A673 (cell line): Measurements from ENCODE around the gene MYL2. TPM values are rescaled to one million over a fixed set of nuclear protein-coding genes. Genes with fewer than 3 reads are reported as not detected.
A peak's percentile ranks its signal among the peaks of the same experiment; 100 is the strongest.

Experiments used
- BruUV-seq: library from RNA; stranded (reverse); fragments of 400-500 nt; replicated peaks from 2 replicates; lab custom pipeline; 2021; lab: Mats Ljungman, UMichigan
- CTCF ChIA-PET: fragments of 300-600 bp; sonication (Branson Sonifier 250); formaldehyde crosslinking; loops from one replicate; lab custom pipeline; 2022; ENCODE audit warnings: antibody characterized with exemption; lab: Charles Lee
- POLR2A ChIA-PET: fragments of 300-600 bp; sonication (Branson Sonifier 250); formaldehyde crosslinking; loops from one replicate; lab custom pipeline; 2022; ENCODE audit warnings: antibody characterized with exemption; ENCODE audit not compliant: low non-redundant PET; lab: Charles Lee
- DNase-seq: peaks from one replicate; pipeline ENCODE4 v3.0.0-alpha.2; 2015; ENCODE audit warnings: low spot score
- H3K27ac ChIP-seq: fragments of 200-600 bp; sonication (generic); 2 replicates; pipeline ENCODE4 v1.5.1; 2016; ENCODE audit warnings: mixed run types, low read depth, mild to moderate bottlenecking, mixed read lengths, antibody characterized with exemption, low read length; ENCODE audit not compliant: poor library complexity, severe bottlenecking
- H3K27me3 ChIP-seq: fragments of 200-600 bp; sonication (generic); replicated peaks from 2 replicates; pipeline ENCODE4 v1.6.1; 2017; ENCODE audit warnings: mixed run types, low read depth, mild to moderate bottlenecking, mixed read lengths, antibody characterized with exemption, low read length; ENCODE audit not compliant: insufficient read depth, poor library complexity
- H3K36me3 ChIP-seq: fragments of 200-600 bp; sonication (generic); 2 replicates; pipeline ENCODE4 v1.6.1; 2016; ENCODE audit warnings: mixed run types, mild to moderate bottlenecking, mixed read lengths, antibody characterized with exemption, low read length; ENCODE audit not compliant: insufficient read depth, poor library complexity, severe bottlenecking
- H3K4me1 ChIP-seq: fragments of 200-600 bp; sonication (generic); 2 replicates; pipeline ENCODE4 v1.6.1; 2017; ENCODE audit warnings: mixed run types, mild to moderate bottlenecking, mixed read lengths, antibody characterized with exemption, low read length; ENCODE audit not compliant: insufficient read depth, poor library complexity, severe bottlenecking
- H3K4me3 ChIP-seq: fragments of 200-600 bp; sonication (generic); 2 replicates; pipeline ENCODE4 v1.5.1; 2016; ENCODE audit warnings: low read depth, mixed run types, mild to moderate bottlenecking, mixed read lengths, low read length; ENCODE audit not compliant: poor library complexity, severe bottlenecking
- H3K9me3 ChIP-seq: fragments of 200-600 bp; sonication (generic); 2 replicates; pipeline ENCODE4 v1.6.1; 2016; ENCODE audit warnings: mixed run types, low read depth, mild to moderate bottlenecking, mixed read lengths, antibody characterized with exemption, low read length; ENCODE audit not compliant: poor library complexity, severe bottlenecking
- EZH2 ChIP-seq: fragments of 200-600 bp; sonication (generic); IDR thresholded peaks from 2 replicates; pipeline ENCODE4 v1.6.1; 2017; ENCODE audit warnings: borderline replicate concordance, low read depth, mild to moderate bottlenecking, mixed read lengths, antibody characterized with exemption, low read length; ENCODE audit not compliant: poor library complexity, severe bottlenecking
- intact Hi-C: fragments of 100-400 bp; cut with micrococcal nuclease; formaldehyde crosslinking; loops from one replicate; pipeline ENCODE4 v1.10.0; 2022; ENCODE audit not compliant: unreplicated experiment
- total RNA-seq: library from RNA; stranded (reverse); gene quantifications from 2 replicates; pipeline ENCODE4 v1.2.3, GENCODE V29; 2021
- TF ChIP-seq, protein P1 (sequence below): fragments of 300-800, 200-600 bp; sonication (generic); conservative IDR thresholded peaks from 2 replicates; pipeline ENCODE4 v1.5.1; 2017; ENCODE audit warnings: low read depth, mild to moderate bottlenecking, antibody characterized with exemption, low read length, moderate library complexity, mixed read lengths

The MYL2 gene
- total RNA-seq, 1 experiment from 2014 or later: not detected

GRCh38 chr12:110893956-110894355 lies 26.4 kb downstream of the MYL2 start:
- Histone ChIP-seq H3K36me3 (no peaks in the 10 kb centered on the region), H3K9me3 (no peaks in the 10 kb centered on the region), H3K4me1 (no peaks in the 10 kb centered on the region), H3K27me3 (no peaks in the 10 kb centered on the region), H3K4me3 (no peak overlapping the region), H3K27ac (no peak overlapping the region)
- intact Hi-C loops: loop anchor here (1.0 to 2.0 kb wide), 2 partner anchors 405 to 419 kb away; no protein-coding TSS in a partner anchor
- no peak for DNase-seq
- TF ChIP-seq, protein P1, sequence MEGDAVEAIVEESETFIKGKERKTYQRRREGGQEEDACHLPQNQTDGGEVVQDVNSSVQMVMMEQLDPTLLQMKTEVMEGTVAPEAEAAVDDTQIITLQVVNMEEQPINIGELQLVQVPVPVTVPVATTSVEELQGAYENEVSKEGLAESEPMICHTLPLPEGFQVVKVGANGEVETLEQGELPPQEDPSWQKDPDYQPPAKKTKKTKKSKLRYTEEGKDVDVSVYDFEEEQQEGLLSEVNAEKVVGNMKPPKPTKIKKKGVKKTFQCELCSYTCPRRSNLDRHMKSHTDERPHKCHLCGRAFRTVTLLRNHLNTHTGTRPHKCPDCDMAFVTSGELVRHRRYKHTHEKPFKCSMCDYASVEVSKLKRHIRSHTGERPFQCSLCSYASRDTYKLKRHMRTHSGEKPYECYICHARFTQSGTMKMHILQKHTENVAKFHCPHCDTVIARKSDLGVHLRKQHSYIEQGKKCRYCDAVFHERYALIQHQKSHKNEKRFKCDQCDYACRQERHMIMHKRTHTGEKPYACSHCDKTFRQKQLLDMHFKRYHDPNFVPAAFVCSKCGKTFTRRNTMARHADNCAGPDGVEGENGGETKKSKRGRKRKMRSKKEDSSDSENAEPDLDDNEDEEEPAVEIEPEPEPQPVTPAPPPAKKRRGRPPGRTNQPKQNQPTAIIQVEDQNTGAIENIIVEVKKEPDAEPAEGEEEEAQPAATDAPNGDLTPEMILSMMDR: no peak
- no TSS peak for BruUV-seq
- POLR2A ChIA-PET: no interaction called here
- CTCF ChIA-PET: interaction anchor here (0.7 kb wide), 2 partner anchors 189 to 448 kb away, joined by 4 to 8 read pairs; no protein-coding TSS in a partner anchor

- DNase-seq: no peak
- intact Hi-C loops: loop anchor here (2.0 to 5.0 kb wide), 3 partner anchors 167 to 421 kb away; partner anchors contain the start of genes FAM216A, GPN3 and TCTN1
- no peaks in the 10 kb centered on the region for H3K36me3 ChIP-seq
- no peak overlapping the region for H3K4me3 ChIP-seq
- H3K27me3 ChIP-seq: no peaks in the 10 kb centered on the region
- no TSS peak for BruUV-seq
- peak overlapping the region; percentile 22 for H3K27ac ChIP-seq
- H3K4me1 ChIP-seq: no peaks in the 10 kb centered on the region
- ChIA-PET POLR2A (no interaction called here), CTCF (no interaction called here)
- H3K9me3 ChIP-seq: no peaks in the 10 kb centered on the region
- TF ChIP-seq, protein P1: no peak
- no peak for TF ChIP-seq EZH2
Observed at GRCh38 chr12:110889361-110889760, 31.0 kb downstream of the MYL2 start.

GRCh38 chr12:110888256-110888991 lies 32.0 kb downstream of the MYL2 start:
- H3K36me3 ChIP-seq: no peaks in the 10 kb centered on the region
- peak; percentile 49 for DNase-seq
- ChIA-PET POLR2A (interaction anchor here (0.7 kb wide), 1 partner anchor 61 kb away, joined by 4 read pairs; no protein-coding TSS in a partner anchor), CTCF (interaction anchor here (0.6 to 1.0 kb wide), 9 partner anchors 26 to 438 kb away, joined by 3 to 9 read pairs (median 4); partner anchors contain the start of gene ARPC3)
- BruUV-seq: no TSS peak
- no peaks in the 10 kb centered on the region for H3K4me1 ChIP-seq
- H3K9me3 ChIP-seq: no peaks in the 10 kb centered on the region
- peak overlapping the region; percentile 70 for H3K27ac ChIP-seq
- intact Hi-C loops: loop anchor here (1.0 to 5.0 kb wide), 4 partner anchors 62 to 420 kb away; partner anchors contain the start of genes FAM216A, GPN3 and TCTN1
- H3K27me3 ChIP-seq: no peaks in the 10 kb centered on the region
- peak overlapping the region; percentile 44 for H3K4me3 ChIP-seq
- TF ChIP-seq EZH2: no peak
- TF ChIP-seq, protein P1: peak; percentile 15; the same call in 1 of the 2 replicates
